Coronary artery (tissue), 2 donors: ENCODE data around the gene ERGIC1.

Source experiments
- DNase-seq: peaks from one replicate; pipeline ENCODE4 v3.0.0-alpha.2; 2017; ENCODE audit warnings: low spot score
- H3K27ac ChIP-seq, 2 donors: fragments of 200-600 bp; sonication (generic); one replicate each; pipeline ENCODE4 v1.5.1; 2016 to 2019
- H3K4me3 ChIP-seq: fragments of 200-600 bp; sonication (generic); 2 replicates; pipeline ENCODE4 v1.5.1; 2016; ENCODE audit warnings: mild to moderate bottlenecking, moderate library complexity
- TF ChIP-seq, protein P1 (sequence below): fragments of 200-600 bp; sonication (generic); IDR thresholded peaks from one replicate; pipeline ENCODE4 v1.5.1; 2019; ENCODE audit warnings: antibody characterized with exemption

The ERGIC1 gene

DNA sequence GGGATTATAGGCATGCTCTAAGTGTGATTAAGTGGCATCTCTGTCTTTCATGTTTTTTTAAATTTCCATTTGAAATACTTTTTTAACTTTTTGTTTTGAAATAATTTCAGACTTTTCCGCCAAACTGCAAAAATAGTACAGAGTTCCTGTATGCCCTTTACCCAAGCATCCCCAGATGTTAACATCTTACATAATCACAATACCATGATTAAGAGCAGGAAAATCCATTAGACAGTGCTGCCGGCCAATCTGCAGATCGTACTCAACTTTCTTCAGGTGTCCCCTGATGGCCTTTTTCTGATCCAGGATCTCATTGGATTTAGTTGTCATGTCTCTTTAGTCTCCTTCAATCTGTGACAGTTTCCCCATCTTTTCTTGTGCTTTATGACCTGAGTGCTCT, 49.0 kb downstream of the ERGIC1 start:
- no peak overlapping the region for H3K4me3 ChIP-seq
- no peak for DNase-seq
- H3K27ac ChIP-seq, result peak overlapping the region in 1 of 2 donors; percentile 90
- TF ChIP-seq, protein P1, sequence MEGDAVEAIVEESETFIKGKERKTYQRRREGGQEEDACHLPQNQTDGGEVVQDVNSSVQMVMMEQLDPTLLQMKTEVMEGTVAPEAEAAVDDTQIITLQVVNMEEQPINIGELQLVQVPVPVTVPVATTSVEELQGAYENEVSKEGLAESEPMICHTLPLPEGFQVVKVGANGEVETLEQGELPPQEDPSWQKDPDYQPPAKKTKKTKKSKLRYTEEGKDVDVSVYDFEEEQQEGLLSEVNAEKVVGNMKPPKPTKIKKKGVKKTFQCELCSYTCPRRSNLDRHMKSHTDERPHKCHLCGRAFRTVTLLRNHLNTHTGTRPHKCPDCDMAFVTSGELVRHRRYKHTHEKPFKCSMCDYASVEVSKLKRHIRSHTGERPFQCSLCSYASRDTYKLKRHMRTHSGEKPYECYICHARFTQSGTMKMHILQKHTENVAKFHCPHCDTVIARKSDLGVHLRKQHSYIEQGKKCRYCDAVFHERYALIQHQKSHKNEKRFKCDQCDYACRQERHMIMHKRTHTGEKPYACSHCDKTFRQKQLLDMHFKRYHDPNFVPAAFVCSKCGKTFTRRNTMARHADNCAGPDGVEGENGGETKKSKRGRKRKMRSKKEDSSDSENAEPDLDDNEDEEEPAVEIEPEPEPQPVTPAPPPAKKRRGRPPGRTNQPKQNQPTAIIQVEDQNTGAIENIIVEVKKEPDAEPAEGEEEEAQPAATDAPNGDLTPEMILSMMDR, result no peak

DNA sequence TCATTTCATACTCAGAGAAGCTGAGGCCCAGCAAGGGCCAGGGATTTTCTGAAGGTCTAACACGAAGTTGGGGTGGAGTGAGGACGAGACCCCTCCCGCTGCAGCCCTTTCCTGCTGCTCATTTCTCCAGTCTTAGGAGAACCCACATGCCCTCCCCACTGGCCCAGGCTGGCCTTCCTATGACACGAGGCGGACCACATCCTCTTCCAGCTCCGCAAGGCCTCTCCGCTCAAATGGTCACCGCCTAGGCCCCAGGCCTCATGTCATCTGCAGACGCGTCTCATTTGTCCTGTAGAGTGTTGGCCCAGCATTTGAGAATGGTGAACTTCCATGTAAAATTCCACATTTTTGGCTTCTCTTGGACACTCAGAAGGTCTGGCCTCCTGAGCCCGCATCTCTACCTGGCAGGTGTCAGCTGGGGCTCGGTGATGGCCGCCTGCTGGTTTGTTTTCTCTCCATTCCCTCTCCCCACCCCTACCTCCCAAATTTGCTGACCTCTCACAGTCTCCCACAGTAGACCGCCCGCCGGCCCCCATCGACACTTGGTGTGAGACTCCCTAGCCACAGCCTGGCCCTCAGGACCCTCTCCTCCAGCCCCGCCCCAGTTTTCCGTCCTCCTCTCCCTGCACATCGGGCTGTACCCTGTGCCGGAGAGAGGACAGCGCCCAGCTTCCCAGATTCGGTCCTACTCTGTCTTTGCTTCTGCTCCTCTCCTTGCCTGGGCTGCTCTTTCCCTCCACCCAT, 51.7 kb downstream of the ERGIC1 start:
- Histone ChIP-seq H3K27ac (peak overlapping the region; percentile 29 to 77), H3K4me3 (no peak overlapping the region)
- no peak for DNase-seq
- TF ChIP-seq, protein P1, result no peak

DNA sequence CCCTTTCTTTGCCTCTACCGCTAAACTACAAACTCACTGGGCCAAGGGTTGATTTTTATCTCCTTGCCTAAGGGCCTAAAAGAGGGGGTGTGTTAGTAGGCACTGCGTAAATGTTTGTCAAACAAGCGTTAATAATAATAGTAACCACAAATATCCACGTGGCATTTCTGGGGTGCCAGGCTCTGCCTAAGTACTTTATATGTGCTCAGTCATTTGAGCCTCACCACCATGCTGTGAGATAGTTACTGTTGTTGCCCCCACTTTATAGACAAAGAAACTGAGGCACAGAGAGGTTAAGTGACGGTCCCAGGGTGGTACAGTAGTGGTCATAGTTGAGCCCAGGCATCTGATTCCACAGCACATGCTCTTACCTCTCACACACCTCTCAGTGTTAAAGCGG, 52.4 kb downstream of the ERGIC1 start:
- no peak for DNase-seq

DNA sequence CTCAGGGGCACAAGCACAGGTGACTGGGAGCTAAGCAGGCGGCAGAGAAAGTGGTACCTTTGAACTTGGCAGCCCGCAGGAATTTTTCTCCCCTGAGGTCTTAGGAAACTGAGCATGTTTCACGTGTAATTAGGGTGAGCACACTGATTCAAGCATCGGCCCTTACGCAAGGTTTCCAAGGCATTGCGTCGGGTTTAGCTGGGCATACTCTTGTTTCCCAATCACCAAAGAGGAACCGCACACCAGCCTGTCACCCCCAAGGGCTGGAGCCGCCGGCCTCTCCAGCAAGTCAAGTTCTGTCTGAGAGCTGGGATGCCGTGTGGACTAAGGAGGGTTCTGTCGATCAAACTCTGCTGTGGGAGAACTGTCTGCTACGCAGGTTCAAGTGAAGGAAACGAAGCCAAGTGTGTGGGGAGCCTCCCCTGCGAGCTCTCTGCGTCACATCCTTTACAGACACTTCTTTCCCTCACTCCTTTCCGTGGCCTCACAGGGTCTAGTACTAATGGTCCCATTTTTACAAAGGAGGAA, 53.0 kb downstream of the ERGIC1 start:
- Histone ChIP-seq H3K27ac (peak overlapping the region; percentile 36 to 77), H3K4me3 (no peak overlapping the region)
- no peak for DNase-seq
- TF ChIP-seq, protein P1, result no peak

More for the DNA sequence above, 52.4 kb downstream of the ERGIC1 start:
- TF ChIP-seq, protein P1, result no peak
- Histone ChIP-seq H3K27ac (peak overlapping the region; percentile 36 to 77), H3K4me3 (no peak overlapping the region)

DNA sequence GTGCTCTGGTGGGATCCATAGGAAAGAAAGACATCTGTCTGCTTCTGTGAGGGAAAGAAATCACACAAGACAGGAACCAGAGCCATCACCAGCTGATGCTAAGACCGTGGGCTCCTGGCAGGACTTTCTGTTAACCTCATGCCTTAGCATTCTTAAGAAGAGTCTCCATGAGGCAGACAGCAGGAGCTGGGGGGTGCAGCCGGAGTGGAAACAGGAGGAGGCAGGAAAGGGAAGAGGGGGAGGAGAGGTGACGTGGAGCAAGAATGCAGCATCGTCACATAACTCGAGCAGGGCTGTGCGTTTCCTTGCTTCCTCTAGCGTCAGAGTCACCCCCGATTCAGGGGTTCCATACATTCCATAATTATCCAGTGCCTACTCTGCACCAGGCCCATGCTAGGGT, 53.6 kb downstream of the ERGIC1 start:
- peak overlapping the region; percentile 36 to 77 for H3K27ac ChIP-seq
- DNase-seq, result no peak
- H3K4me3 ChIP-seq, result no peak overlapping the region
- TF ChIP-seq, protein P1, result no peak

DNA sequence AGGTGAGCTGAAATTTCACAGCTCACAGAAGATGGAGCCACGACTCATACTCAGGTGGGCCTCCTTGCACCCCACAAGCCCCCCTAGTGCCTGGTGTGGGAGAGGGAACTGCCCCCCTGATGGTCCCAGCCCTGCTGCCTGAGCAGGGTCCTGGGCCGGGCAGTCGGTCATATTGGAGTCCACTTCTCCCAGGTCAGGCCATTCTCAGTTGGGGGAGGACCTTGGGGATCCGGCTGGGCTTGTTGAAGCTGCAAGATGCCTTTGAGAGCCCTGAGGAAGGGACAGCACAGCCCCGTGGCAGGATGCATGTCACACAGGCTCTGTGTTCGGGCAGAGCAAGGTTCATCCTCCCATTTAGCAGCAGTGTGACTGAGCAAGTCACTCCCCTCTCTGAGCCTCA, 56.6 kb downstream of the ERGIC1 start:
- Histone ChIP-seq H3K27ac (peak overlapping the region; percentile 94), H3K4me3 (no peak overlapping the region)
- no peak for DNase-seq
- TF ChIP-seq, protein P1, result no peak
